ENCODE data around the gene MEIS1.

DNA sequence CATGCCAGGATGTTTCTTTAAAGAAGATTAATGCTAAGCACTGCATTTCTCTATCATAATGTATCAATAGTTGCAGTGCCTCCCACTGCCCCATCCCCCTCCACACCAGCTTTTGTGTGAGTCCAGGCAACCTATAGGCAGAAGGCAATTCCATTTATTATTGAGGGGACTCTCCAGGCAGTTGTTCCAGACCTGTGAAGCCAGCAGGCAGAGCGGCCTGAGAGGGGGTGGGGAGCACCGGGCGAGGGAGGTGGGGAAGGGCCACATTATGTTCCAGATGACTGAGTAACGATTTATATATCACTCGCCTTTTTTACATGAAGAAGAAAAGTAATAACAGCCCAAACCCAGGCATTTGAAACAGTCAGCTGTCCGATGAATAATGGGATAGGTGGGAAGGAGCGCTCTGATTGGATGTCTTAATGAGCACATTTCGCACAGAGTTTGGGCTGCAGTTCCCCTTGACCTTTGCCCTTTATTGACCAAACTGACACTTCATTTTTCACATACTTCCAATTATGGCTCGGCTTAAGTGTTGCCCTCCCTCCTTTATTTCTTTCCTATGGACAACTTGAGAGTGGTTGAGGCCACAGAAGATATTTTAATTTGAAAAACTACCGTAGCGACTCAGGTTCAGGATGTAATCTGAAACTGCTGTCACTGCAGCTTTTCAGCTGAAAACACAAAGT is 34.4 kb downstream of the MEIS1 start:
- TF ChIP-seq, protein P1, sequence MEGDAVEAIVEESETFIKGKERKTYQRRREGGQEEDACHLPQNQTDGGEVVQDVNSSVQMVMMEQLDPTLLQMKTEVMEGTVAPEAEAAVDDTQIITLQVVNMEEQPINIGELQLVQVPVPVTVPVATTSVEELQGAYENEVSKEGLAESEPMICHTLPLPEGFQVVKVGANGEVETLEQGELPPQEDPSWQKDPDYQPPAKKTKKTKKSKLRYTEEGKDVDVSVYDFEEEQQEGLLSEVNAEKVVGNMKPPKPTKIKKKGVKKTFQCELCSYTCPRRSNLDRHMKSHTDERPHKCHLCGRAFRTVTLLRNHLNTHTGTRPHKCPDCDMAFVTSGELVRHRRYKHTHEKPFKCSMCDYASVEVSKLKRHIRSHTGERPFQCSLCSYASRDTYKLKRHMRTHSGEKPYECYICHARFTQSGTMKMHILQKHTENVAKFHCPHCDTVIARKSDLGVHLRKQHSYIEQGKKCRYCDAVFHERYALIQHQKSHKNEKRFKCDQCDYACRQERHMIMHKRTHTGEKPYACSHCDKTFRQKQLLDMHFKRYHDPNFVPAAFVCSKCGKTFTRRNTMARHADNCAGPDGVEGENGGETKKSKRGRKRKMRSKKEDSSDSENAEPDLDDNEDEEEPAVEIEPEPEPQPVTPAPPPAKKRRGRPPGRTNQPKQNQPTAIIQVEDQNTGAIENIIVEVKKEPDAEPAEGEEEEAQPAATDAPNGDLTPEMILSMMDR (IDR thresholded peaks at IDR 0.05; ENCODE audit: low read length): no peak
- TF ChIP-seq EZH2 (optimal IDR thresholded peaks at IDR 0.05; ENCODE audit: low read depth, low read length): no peak
